Endometrium (tissue), 2 donors: ENCODE measurements around the gene LCP2.
"Not testable (repeated sequence)": the region's sequence is repeated elsewhere in the genome, so short reads cannot be mapped to it uniquely, and the experiment has no call there.

Source experiments
- FAIRE-seq: peaks from 2 replicates; lab custom pipeline; 2012; peaks lifted over from hg19 to GRCh38; lab: Jason Lieb, UNC
- donor health status: control.
- donor health status: control.

Gene LCP2

GRCh38 chr5:170248172-170248930 is 49.2 kb downstream of the LCP2 start:
- FAIRE-seq = no peak

- peak; percentile 63 for FAIRE-seq
Observed at GRCh38 chr5:170247363-170247762, 50.2 kb downstream of the LCP2 start.

- peak; percentile 99 for FAIRE-seq
Observed at GRCh38 chr5:170246126-170246870, 51.3 kb downstream of the LCP2 start.

GRCh38 chr5:170245436-170245835 is 52.1 kb downstream of the LCP2 start:
- FAIRE-seq = not testable (repeated sequence)

GRCh38 chr5:170238456-170239196 is 59.0 kb downstream of the LCP2 start:
- FAIRE-seq = no peak

GRCh38 chr5:170235876-170236864 is 61.4 kb downstream of the LCP2 start:
- no peak for FAIRE-seq

- FAIRE-seq = no peak
Observed at GRCh38 chr5:170233358-170233892, 64.2 kb downstream of the LCP2 start.

- no peak for FAIRE-seq
Observed at GRCh38 chr5:170232786-170233185, 64.8 kb downstream of the LCP2 start, which contains the start of gene C5orf58. Gene C5orf58, plus strand, starts transcription at chr5:170232985. Its CDS starts 1,992 bp downstream, at chr5:170234977.

GRCh38 chr5:170228762-170229435 is 68.7 kb downstream of the LCP2 start:
- FAIRE-seq = no peak

- FAIRE-seq = no peak
Observed at GRCh38 chr5:170226661-170227060, 70.9 kb downstream of the LCP2 start.

- FAIRE-seq = no peak
Observed at GRCh38 chr5:170226129-170226615, 71.4 kb downstream of the LCP2 start.

GRCh38 chr5:170225326-170226128 is 72.0 kb downstream of the LCP2 start:
- FAIRE-seq = peak; percentile 92

GRCh38 chr5:170223906-170224305 is 73.7 kb downstream of the LCP2 start:
- no peak for FAIRE-seq

- no peak for FAIRE-seq
Observed at GRCh38 chr5:170223360-170223759, 74.2 kb downstream of the LCP2 start.

- FAIRE-seq = no peak
Observed at GRCh38 chr5:170221327-170221741, 76.2 kb downstream of the LCP2 start.

- no peak for FAIRE-seq
Observed at GRCh38 chr5:170220191-170220590, 77.4 kb downstream of the LCP2 start.

GRCh38 chr5:170219615-170220014 is 78.0 kb downstream of the LCP2 start:
- FAIRE-seq = no peak

GRCh38 chr5:170218726-170219125 is 78.9 kb downstream of the LCP2 start:
- FAIRE-seq = no peak

GRCh38 chr5:170217831-170218230 is 79.7 kb downstream of the LCP2 start:
- FAIRE-seq = no peak
